ENCODE results near the gene TMEM38A. TPM values are rescaled to one million over a fixed set of nuclear protein-coding genes. Genes with fewer than 3 reads are reported as not detected.

The TMEM38A gene
- total and polyA plus RNA-seq, 2 donors (not counting 1 experiment from before 2014, with no cell fraction given) = 1.2 to 2.0 TPM

- Histone ChIP-seq H3K27ac (ENCODE audit: insufficient read depth, low read length) (no peak overlapping the region), H3K9ac (ENCODE audit: insufficient read depth, low read length) (no peak overlapping the region), H3K36me3 (ENCODE audit: control insufficient read depth, insufficient read depth, low read length) (peaks cover 5% of the 10 kb centered on the region), H3K9me3 (ENCODE audit: control insufficient read depth, insufficient read depth, low read depth, low read length) (no peaks in the 10 kb centered on the region), H2AFZ (ENCODE audit: low read length) (no peak overlapping the region), H3K4me2 (ENCODE audit: extremely low read depth, insufficient read depth, low read length) (no peak overlapping the region), H3K27me3 (ENCODE audit: control insufficient read depth, insufficient read depth, low read length) (no peaks in the 10 kb centered on the region), H4K20me1 (ENCODE audit: control insufficient read depth, extremely low read depth, insufficient read depth, low read length) (no peaks in the 10 kb centered on the region), H3K79me2 (ENCODE audit: control insufficient read depth, insufficient read depth, low read length) (peaks cover 100% of the 10 kb centered on the region), H3K4me1 (ENCODE audit: control insufficient read depth, extremely low read depth, insufficient read depth, low read length) (peaks cover 2% of the 10 kb centered on the region), H3K4me3 (replicated peaks in 1 of 4; ENCODE audit: control extremely low read depth in 1 of 4, insufficient read depth in 1 of 4, low read depth in 3 of 4, low read length in 4 of 4) (no peak overlapping the region)
- TF ChIP-seq EZH2 (IDR thresholded peaks at IDR 0.05; ENCODE audit: low read length, missing control alignments) (no peak), CTCF (conservative IDR thresholded peaks at IDR 0.05 in 1 of 2, IDR thresholded peaks at IDR 0.05 in 1 of 2; ENCODE audit: low read depth in 1 of 2, low read length in 2 of 2) (no peak)
- no peak for DNase-seq (ENCODE audit: low read depth in 2 of 2)
These were observed 39.7 kb upstream of the TMEM38A start for GRCh38 chr19:16621165-16621800.

DNA sequence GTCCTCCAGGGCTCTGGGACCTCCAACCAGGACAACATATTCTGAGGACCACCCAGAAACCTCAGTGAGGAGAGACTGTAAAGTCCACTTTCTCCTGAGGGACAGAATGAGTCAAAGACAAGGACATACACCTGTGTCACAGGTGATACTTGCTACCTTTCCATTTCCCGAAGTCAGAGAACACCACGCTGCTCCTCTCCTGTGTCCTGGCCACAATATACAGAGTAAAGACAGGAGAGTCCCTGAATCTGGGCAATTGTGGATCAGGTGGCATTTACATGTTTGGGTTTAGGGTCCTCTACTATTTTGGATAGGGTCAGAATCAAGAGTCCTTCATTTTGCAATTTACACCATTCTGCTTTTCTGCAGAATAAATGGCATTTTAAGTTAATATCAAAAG lies 37.9 kb upstream of the TMEM38A start:
- no peaks in the 10 kb centered on the region for H3K27me3 ChIP-seq (ENCODE audit: control insufficient read depth, insufficient read depth, low read length)
- no peak for DNase-seq (ENCODE audit: low read depth in 2 of 2)
- no peak overlapping the region for H3K4me3 ChIP-seq (replicated peaks in 1 of 4; ENCODE audit: control extremely low read depth in 1 of 4, insufficient read depth in 1 of 4, low read depth in 3 of 4, low read length in 4 of 4)
- no peaks in the 10 kb centered on the region for H3K9me3 ChIP-seq (ENCODE audit: control insufficient read depth, insufficient read depth, low read depth, low read length)
- no peak for TF ChIP-seq CTCF (conservative IDR thresholded peaks at IDR 0.05 in 1 of 2, IDR thresholded peaks at IDR 0.05 in 1 of 2; ENCODE audit: low read depth in 1 of 2, low read length in 2 of 2)
- TF ChIP-seq EZH2 (IDR thresholded peaks at IDR 0.05; ENCODE audit: low read length, missing control alignments) = no peak
- peaks cover 5% of the 10 kb centered on the region for H3K36me3 ChIP-seq (ENCODE audit: control insufficient read depth, insufficient read depth, low read length)
- no peaks in the 10 kb centered on the region for H4K20me1 ChIP-seq (ENCODE audit: control insufficient read depth, extremely low read depth, insufficient read depth, low read length)
- H3K4me1 ChIP-seq (ENCODE audit: control insufficient read depth, extremely low read depth, insufficient read depth, low read length) = peaks cover 2% of the 10 kb centered on the region
- H3K4me2 ChIP-seq (ENCODE audit: extremely low read depth, insufficient read depth, low read length) = no peak overlapping the region
- no peak overlapping the region for H3K27ac ChIP-seq (ENCODE audit: insufficient read depth, low read length)
- no peak overlapping the region for H2AFZ ChIP-seq (ENCODE audit: low read length)
- no peak overlapping the region for H3K9ac ChIP-seq (ENCODE audit: insufficient read depth, low read length)
- peaks cover 97% of the 10 kb centered on the region for H3K79me2 ChIP-seq (ENCODE audit: control insufficient read depth, insufficient read depth, low read length)

DNA sequence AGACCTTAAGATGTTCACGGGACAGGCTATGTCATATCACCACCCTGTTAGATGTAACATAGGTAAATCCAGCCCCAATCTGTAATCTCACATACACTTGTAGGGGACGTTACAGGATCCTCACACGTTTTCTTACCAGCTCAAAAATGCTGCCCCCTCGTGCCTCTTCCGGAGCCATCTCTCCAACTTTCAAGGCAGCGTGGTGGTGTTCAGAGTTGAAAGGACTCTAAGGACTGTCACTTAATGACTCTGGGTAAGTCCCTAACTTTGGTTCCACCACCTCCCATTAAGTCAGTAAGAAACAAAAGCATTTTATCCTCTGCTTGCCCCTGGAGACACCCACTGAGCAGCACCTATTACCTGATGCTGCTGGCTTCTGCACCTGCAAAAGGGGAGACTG lies 37.4 kb upstream of the TMEM38A start:
- Histone ChIP-seq H3K9ac (ENCODE audit: insufficient read depth, low read length) (no peak overlapping the region), H3K27ac (ENCODE audit: insufficient read depth, low read length) (no peak overlapping the region), H3K9me3 (ENCODE audit: control insufficient read depth, insufficient read depth, low read depth, low read length) (no peaks in the 10 kb centered on the region), H3K27me3 (ENCODE audit: control insufficient read depth, insufficient read depth, low read length) (no peaks in the 10 kb centered on the region), H2AFZ (ENCODE audit: low read length) (no peak overlapping the region), H3K4me3 (replicated peaks in 1 of 4; ENCODE audit: control extremely low read depth in 1 of 4, insufficient read depth in 1 of 4, low read depth in 3 of 4, low read length in 4 of 4) (no peak overlapping the region), H4K20me1 (ENCODE audit: control insufficient read depth, extremely low read depth, insufficient read depth, low read length) (no peaks in the 10 kb centered on the region), H3K36me3 (ENCODE audit: control insufficient read depth, insufficient read depth, low read length) (peaks cover 5% of the 10 kb centered on the region), H3K4me2 (ENCODE audit: extremely low read depth, insufficient read depth, low read length) (no peak overlapping the region), H3K4me1 (ENCODE audit: control insufficient read depth, extremely low read depth, insufficient read depth, low read length) (peaks cover 2% of the 10 kb centered on the region), H3K79me2 (ENCODE audit: control insufficient read depth, insufficient read depth, low read length) (peaks cover 92% of the 10 kb centered on the region)
- no peak for TF ChIP-seq EZH2 (IDR thresholded peaks at IDR 0.05; ENCODE audit: low read length, missing control alignments)
- no peak for TF ChIP-seq CTCF (conservative IDR thresholded peaks at IDR 0.05 in 1 of 2, IDR thresholded peaks at IDR 0.05 in 1 of 2; ENCODE audit: low read depth in 1 of 2, low read length in 2 of 2)
- DNase-seq (ENCODE audit: low read depth in 2 of 2) = no peak
